NCI-H82 (cell line): ENCODE data around the gene BRIX1.
"Not testable (repeated sequence)": the region's sequence is repeated elsewhere in the genome, so short reads cannot be mapped to it uniquely, and the experiment has no call there.

Experiments used
- DNase-seq: peaks from one replicate; lab custom pipeline; 2025; lab: John Stamatoyannopoulos, UW

Gene BRIX1

DNA sequence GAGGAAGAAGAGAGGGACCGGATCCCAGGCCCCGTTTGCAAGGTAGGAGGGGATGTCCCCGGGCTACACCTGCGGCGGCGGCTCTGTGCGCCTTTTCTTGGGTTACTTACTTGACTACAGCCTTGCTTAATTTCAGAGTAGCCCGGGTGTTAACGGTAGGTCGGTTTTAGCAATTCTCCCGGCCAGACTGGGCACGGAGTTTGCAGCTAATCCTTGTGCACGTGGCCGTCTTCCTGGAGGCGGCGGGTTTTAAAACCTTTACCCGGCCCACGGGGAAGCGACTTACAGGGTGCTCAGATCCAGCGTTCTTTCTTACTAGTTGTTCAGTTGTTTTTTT is 313 bp downstream of the BRIX1 start:
- peak; percentile 33 for DNase-seq

DNA sequence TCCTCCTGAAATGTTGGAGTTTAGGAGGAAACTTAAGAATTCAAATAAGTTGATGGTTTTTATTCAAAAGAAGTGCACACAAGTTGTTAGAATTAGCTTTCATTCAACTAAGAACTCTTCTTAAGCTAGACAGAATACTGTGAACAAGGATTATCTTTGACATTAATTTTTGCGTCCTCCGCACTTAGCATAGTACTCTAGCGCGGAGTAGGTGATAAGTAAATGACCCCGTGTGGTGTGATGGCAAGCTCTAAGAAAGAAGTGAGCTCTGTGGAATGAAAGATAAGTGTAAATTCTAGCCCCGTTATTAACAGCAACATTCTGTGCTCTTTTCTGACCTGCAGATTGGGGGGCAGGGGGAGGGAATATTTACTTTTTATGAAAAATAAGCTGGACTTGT is 1.0 kb downstream of the BRIX1 start:
- peak; percentile 10 for DNase-seq

DNA sequence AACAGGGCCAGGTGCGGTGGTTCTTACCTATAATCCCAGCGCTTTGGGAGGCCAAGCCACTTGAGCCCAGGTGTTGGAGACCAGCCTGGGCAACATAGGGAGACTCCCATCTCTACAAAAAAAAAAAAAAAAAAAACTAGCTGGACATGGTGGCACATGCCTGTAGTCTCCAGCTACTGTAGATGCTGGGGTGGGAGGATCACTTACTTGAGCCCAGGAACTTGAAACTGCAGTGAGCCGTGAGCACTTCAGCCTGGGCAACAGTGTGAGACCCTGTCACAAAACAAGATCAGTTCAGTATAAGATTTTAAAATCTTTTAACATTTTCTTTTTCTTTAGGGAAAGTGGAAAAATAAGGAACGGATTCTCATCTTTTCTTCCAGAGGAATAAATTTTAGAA is 2.5 kb downstream of the BRIX1 start:
- DNase-seq: no peak

DNA sequence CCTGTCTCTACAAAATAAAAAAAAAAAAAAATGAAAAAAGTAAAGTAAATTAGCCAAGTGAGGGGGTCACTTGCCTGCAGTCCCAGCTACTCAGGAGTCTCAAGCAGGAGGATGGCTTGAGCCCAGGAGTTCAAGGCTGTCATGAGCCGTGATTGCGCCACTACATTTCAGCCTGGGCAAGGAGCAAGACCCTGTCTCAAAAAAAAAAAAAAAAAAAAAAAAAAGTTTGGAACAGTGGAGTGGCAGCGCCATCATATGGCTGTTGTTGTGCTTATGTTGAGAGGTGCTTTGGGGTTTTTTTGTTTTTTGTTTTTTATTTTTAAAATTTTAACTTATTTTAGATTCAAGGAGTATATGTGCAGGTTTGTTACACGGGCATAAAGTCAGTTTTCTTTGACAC is 3.6 kb downstream of the BRIX1 start:
- no peak for DNase-seq

DNA sequence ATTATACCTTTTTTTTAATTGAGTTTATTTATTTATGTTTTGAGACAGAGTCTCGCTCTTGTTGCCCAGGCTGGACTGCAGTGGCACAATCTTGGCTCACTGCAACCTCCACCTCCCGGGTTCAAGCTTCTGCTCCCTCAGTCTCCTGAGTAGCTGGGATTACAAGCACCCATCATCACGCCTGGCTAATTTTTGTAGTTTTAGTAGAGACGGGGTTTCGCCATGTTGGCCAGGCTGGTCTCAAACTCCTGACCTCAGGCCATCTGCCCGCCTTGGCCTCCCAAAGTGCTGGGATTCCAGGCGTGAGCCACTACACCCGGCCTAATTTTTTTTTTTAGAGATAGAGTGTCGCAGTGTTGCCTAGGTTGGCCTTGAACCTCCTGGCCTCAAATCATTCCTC is 7.7 kb downstream of the BRIX1 start:
- not testable (repeated sequence) for DNase-seq

DNA sequence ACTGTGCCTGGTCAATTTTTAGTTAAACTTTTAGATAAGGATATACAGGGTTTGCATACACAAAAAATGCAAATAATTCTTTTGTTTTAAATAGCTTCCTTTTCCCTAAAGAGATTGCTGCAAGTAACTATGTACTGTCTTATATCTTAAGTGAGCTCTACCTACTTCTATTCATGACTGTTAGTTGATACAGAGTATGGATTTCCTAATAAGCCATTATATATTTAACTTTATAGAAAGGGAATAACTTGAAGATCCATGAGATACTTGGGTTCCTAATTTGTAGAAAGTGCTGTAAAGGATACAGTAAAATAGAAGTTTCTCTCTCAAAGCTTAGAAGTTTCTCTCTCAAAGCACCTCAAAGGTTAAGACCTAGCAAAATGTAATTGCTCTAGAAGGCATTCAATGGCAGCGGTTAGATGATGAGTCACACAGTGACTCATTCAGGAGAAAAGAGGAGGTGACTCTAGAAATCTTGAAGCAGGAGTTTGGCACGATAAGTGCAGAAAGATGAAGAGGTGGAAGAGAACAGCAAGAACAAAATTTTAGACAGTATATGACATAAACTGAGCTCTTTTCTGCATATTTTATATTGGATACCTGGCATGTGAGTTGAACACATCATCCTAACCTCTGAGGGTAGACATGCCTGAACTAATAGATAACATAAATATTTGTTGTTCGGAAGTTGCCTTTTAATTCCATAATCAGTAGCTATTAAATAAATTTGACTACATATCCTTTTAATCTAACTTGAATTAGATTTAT is 8.4 kb downstream of the BRIX1 start:
- DNase-seq: no peak

DNA sequence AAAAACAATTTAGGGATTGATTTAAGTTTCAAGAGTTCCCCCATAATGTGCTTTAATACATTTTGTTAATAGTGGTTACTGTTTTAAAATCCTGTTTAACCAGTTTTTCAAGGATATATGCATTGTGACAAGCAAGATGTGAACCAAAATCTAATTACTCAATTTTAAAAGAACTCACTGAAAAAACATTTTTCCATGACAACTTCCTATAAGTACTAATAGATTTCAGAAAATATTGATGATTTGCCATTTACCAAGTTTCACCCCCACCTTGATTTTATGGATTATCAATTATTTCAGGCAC is 8.9 kb downstream of the BRIX1 start:
- no peak for DNase-seq

DNA sequence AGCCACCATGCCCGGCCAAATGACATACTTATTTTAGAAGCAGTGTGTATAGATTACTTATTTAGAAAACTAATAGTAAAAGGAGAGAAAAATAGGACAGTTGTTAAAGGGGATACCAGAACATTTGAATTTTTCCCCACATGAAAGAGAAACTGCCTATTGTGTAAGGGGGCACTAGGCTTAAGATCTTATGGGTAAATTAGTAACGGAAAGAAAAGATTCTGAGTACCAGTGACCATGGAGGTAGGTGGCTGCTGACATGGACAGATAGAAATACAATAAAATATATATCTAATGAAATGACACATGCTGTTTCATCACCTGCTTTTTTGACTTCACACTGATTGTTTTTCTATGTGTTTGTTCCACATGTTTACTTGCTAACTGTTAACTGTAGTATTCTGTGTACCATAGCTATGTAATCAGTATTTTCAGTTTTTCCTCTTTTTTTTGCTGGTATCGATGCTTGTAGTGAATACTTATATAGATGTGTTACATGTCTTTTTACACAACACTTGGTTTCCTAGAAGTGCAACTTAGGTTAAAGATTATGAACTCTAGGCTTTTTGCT is 10.9 kb downstream of the BRIX1 start:
- no peak for DNase-seq

DNA sequence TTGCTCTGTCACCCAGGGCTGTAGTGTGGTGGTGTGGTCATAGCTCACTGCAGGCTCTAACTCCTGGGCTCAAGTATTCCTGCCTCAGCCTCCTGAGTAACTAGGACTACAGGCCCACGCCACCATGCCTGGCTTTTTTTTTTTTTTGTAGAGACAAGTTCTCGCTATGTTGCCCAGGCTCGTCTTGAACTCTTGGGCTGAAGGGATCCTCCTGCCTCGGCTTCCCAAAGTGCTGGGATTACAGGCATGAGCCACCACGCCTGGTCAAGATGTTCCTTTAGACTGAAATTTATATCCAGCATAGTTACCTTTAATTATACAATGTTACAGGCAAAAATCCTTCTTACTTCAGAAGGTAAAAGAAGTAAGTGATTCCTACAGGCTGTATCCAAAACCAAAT is 12.3 kb downstream of the BRIX1 start:
- no peak for DNase-seq

DNA sequence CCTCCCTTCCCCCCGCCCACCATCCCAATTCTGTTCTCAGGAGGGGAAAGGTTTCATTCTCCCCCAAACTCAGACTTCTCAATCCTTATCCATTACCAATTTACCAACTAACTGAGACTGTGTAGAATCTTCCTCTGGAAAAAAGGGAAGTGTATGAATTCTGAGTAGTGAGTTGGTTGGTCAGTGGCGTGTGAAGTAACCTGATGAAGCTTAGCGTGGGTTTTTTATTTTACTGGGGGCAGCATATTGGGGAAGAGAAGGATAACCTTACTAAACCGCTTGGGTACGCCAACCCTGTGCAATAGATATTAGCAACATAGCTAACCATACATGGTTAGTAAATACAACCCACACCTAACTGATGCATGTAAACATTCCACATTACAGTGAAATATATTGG is 12.8 kb downstream of the BRIX1 start:
- no peak for DNase-seq

DNA sequence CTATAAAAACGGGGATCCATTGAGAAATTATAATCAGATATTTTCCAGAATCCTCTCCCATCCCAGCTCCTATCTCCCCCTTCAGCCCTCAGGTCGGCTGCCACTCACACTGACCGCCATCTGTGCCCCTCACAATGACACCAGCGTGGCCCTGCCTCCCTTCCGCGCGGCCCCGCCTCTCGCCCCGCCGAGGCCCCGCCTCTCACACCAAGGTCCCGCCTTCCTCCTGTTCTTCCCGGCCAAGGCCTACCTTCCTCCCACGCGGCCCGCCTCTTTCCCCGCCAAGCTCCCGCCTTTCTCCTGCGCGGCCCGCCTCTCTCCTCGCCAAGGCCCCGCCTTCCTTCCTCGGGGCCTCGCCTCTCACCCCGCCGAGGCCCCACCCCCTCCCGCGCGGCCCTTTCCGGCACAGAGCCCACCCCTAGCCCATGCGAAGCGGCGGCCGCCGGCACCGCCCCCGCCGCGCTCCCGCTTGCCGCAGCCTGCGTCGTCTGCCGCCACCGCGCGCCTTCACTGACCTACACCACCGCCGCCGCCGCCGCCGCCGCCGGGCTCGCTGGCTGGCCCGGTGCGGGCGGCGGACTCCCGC is 13.7 kb downstream of the BRIX1 start, which contains the start of gene DNAJC21:
Gene DNAJC21, plus strand, starts transcription at position 426 of the 586 bp plus-strand sequence. CDS start 261 bp downstream, outside the sequence.
- DNase-seq: peak; percentile 97

DNA sequence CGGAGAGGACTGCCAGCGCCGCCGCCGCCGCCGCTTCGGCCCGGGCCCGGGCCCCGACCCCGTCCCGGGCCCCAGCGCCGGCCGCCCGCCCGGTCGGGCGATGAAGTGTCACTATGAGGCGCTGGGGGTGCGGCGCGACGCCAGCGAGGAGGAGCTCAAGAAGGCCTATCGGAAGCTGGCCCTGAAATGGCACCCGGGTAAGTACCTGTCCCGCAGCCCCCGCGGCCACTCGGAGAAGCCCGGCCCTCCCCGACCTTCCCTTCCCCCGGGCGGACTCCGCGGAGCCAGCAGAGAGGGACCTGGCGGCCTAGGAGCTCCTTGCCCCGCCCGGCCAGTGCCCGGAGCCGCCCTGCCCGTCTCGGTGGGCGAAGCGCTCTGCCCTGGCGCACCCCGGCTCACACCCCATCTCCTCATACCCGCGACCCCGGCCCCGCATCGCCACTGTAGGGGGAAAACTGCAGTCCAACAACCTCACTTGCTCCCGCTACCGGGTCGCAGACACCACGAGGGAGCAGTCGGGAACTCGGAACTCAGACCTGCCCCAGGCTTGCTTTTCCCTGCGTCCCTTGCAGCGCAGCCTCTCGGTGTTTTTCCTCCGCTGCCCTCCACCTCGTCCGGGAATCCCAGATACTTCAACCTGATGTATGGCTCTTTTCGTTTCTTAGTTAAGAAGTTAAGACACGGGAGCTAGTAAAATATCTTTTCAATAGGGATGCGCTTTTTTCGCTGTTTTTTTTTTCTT is 14.4 kb downstream of the BRIX1 start:
- peak; percentile 76 for DNase-seq

DNA sequence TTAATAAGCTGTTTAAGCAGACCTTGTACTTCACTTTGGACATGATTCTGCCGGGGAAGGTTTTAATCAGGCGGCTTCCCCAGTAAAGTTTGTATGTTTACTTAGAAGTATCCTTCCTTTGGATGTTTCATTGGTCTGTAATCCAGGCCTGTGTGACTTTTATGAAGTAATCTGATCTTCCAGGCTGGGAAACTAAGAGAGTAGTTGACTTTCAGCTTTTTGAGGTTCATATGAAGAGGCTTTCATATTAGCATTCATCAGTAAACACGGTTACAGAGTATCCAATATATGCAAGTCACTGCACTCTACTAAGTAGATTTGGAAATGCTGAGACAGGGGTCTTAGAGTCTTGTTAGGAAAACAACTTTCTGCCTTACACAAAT is 14.9 kb downstream of the BRIX1 start:
- DNase-seq: peak; percentile 38

DNA sequence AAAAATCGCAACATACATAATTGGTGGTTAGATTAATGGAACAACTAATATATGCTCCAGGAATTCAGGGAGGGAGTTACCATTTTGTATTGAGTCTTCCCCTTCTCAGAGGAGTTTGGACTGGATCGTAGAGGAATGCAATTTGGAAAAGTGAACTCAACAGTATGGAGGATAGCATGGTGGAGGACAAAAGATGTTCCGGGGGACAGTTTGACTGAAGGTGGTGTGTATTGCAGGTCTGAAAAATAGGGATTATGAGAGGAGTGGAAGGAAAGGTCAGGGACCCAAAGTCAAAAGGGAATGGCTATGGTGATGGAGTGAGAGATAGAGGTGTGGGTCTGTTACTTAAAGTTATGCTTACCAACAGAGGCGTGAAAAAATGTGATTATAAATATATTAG is 15.4 kb downstream of the BRIX1 start:
- DNase-seq: no peak

DNA sequence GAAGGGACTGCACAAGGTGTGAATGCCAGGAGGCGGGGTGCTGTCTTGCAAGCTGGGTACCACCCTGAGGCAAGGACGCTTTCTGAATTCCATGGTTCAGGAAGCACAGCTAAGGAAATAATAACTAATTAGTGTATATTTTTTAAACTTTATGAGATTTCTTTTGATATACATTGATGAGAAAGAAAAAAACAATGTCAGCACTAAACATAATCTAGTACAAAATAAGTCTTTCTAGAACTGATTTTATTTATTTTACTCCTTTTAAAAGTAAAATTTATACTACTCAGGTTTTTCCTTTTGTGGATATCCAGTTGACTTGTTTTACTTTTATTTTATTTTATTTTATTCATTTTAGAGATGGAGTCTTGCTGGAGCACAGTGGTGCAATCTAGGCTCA is 17.4 kb downstream of the BRIX1 start:
- no peak for DNase-seq

DNA sequence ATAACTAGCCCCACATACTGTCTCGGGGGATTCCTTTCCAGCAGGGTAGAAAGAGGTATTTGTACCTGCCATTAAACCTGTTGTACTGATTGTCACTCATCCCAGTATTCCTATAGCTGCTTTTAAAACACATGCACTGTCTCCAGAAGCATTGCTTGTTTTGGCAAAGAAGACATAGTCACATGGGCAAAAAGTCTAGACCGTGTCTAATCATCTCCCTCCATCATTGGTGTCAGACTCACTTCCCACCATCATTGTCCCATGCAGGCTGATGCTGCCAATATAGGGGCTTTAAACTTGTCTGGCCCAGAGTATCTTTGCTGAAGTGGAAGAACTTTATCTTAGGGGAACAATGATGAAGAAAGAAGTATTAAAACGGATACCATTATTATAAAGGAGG is 26.4 kb downstream of the BRIX1 start:
- no peak for DNase-seq

DNA sequence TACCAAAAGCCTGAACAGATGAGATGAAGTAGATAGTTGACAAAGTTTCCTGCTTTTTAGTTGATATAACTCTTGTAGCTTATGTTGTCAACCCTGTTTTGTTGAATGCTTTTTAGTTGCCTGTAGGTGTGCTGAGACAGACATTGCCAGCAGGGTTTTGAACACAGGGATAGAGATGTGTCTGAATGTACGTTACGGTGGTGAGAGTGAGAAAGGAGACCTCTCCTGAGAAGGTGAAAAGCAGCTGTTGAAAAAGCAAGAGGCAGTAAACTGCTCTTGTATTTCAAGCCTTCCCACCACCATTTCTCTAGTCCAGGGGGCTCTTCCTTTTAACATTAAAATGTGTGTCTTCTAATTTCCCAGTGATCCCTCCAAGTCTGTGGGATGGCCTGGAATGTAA is 28.5 kb downstream of the BRIX1 start:
- no peak for DNase-seq

DNA sequence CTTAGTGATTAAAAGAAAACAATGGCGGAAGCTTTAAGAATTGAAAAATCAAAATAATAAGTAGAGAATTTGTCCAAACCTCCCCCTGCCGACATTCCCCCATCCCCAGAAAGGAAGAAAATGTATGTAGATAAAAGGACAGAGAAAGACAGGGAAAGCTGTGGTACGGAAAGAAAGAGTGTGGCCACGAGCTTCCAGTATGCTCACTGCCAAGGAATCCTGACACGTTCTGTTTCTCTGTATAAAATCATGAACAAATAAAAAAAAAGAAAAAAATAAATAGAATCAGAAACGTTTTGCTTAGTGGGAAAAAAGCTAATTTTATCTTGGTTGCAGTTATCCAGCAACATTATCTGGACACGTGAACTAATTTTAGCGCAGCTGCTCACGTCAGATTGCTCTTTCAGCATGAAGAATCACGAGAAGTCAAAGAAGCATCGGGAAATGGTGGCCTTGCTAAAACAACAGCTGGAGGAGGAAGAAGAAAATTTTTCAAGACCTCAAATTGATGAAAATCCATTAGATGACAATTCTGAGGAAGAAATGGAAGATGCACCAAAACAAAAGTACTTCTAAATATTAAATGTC is 29.0 kb downstream of the BRIX1 start:
- no peak for DNase-seq

DNA sequence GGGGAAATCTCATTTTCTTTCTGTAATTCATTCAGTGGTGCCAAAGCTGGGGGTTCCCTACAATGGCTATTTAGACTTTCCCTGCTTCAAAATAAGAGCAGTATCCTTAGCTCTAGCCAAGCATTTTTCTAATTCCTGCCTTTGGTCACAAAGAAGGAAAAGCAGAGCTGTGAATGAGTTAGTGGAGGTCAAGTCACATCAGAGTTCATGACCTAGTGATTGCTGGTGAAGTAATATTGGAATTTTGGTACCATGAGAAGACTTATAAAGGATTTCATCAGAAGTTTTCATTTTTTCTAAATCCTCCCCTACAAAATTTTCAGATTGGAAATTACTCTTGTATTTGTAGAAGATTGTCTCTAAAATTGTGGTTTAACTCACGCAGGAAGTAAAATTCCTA is 41.8 kb downstream of the BRIX1 start:
- no peak for DNase-seq

DNA sequence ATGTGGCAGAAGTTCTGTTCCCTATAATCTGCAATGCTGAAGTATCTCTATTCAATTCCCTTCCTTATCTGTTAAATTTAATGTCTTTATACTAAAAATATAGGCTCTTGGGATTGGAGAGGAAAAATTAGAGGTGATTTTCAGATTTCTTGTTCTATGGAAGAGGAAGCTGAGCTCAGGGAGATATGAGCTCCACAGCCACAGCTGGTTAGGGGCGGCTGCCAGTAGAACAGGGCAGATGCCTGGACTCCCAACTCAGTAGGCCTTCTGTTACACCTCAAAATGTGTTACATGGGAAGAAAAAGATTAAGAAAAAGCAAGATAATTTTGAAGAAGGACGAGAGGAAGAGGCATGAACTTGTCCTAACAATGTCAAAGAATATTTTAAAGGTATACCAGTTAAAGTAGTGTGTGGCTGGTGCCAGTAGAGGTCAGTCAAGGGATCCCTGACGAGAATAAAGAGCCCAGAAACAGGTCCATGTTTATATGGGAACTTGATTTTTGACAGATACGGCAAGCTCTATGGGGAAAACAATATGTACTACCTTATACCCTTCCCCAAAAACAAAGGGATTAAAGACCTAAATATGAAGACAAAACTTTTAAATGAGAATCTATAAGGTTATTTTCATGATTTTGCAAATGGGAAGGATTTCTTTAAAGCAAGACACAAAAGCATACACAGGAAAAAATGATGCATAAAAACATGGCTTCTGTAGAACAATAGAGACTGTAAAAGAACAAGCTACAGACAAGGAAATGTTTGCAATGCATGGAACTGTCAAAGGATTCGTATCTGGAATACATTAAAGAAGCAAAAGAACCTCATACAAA is 42.6 kb downstream of the BRIX1 start:
- peak; percentile 35 for DNase-seq

DNA sequence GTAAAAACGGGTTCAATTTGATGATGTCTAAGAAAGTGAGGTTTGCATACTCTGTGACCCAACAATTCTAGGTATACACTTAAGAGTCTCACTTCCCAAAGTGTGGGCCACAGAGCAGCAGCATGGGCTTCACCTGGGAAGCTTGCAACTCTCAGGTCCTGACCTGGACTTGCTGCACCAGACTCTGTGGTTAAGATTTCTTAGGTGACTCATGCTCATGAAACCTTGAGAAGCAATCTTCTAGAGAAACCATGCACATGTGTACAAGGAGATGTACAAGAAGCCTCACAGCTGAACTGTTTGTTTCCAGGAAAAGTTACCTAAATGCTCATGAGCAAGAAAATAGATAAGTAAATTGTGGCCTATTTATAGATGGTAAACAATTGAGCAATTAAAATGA is 43.8 kb downstream of the BRIX1 start:
- DNase-seq: no peak

DNA sequence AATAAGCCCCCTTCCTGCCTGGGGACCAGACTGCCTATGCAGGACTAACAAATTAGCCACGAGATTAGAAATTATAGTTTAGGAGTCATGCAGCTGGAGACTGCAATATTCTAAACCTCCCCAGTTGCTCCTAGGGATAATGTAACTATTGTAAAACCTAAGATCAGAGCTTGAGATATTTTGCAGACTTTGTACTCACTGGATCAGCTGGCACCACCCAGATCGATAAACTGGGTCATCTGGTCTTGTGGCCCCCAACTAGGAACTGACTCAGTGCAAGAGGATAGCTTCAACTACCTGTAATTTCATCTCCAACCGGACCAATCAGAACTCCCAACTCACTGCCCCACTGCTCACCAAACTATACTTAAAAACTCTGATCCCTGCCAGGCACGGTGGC is 52.0 kb downstream of the BRIX1 start:
- DNase-seq: no peak
